GM12874 (cell line): Measurements from ENCODE around the gene TCAP.

Experiments
- TF ChIP-seq, protein P1 (sequence below): IDR thresholded peaks from 2 replicates; pipeline ENCODE4 v1.5.1; 2011; ENCODE audit warnings: low read depth, mild to moderate bottlenecking, control low read depth, low read length, moderate library complexity; ENCODE audit not compliant: insufficient read depth

TCAP gene

GRCh38 chr17:39664581-39665561 is at the start of gene TCAP:
TCAP (plus strand) TSS chr17:39665349; CDS start chr17:39665360, 11 bp downstream.
- TF ChIP-seq, protein P1, sequence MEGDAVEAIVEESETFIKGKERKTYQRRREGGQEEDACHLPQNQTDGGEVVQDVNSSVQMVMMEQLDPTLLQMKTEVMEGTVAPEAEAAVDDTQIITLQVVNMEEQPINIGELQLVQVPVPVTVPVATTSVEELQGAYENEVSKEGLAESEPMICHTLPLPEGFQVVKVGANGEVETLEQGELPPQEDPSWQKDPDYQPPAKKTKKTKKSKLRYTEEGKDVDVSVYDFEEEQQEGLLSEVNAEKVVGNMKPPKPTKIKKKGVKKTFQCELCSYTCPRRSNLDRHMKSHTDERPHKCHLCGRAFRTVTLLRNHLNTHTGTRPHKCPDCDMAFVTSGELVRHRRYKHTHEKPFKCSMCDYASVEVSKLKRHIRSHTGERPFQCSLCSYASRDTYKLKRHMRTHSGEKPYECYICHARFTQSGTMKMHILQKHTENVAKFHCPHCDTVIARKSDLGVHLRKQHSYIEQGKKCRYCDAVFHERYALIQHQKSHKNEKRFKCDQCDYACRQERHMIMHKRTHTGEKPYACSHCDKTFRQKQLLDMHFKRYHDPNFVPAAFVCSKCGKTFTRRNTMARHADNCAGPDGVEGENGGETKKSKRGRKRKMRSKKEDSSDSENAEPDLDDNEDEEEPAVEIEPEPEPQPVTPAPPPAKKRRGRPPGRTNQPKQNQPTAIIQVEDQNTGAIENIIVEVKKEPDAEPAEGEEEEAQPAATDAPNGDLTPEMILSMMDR: no peak

DNA sequence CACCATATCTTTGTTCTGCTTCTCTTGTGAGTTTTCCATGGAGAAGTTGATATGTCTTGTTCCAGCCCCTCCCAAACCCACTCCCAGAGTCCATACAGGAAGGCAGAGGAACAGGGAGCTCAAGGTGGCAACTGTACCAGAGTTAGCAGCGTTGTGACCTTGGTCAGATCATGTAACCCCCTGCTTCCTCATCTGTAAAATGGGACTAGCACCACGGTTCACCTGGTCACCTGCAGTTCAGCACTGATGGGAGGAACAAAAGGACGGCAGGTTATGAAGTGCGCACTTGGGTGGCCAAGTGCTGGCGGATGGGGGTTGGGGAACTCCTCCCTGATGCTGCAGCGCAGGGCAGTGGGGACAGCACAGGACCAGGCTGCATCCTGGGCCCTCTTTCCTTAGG is 49.7 kb upstream of the TCAP start:
- TF ChIP-seq, protein P1: no peak

- TF ChIP-seq, protein P1: no peak
These were observed 48.1 kb upstream of the TCAP start for GRCh38 chr17:39617100-39617445.

- TF ChIP-seq, protein P1: no peak
These were observed 47.5 kb upstream of the TCAP start for GRCh38 chr17:39617446-39618245.

DNA sequence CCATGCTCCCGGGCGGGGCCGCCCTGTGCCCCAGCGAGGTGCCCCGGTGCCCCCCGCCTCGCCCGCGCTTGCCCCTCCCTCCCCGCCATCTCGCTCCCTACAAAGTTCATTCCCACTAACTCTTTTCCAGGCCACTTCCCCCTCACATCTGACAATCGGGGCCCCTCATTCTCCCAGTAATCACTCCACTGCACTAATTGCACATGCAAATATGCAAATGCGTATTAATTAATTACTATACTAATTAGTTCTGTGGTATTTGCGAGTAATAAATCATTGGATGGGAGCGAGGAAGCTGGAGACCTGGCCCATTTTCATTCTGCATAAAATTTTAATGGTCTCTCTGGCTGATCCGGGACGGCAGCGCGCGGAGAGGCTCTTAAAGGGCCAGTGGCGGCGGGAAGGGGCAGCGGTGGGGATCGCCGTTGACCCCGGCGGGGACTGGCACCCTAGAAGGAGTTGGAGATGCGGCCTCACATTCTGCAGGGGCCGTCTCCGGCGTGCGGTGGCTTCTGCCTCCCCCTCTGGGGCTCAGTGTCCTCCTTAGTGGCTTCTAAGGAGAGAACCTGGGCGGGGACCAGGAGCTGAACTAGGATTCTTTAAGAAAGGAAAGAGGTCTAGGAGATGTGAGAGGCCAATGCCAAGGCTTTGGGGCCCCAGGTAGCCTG is 46.8 kb upstream of the TCAP start:
- TF ChIP-seq, protein P1: no peak

DNA sequence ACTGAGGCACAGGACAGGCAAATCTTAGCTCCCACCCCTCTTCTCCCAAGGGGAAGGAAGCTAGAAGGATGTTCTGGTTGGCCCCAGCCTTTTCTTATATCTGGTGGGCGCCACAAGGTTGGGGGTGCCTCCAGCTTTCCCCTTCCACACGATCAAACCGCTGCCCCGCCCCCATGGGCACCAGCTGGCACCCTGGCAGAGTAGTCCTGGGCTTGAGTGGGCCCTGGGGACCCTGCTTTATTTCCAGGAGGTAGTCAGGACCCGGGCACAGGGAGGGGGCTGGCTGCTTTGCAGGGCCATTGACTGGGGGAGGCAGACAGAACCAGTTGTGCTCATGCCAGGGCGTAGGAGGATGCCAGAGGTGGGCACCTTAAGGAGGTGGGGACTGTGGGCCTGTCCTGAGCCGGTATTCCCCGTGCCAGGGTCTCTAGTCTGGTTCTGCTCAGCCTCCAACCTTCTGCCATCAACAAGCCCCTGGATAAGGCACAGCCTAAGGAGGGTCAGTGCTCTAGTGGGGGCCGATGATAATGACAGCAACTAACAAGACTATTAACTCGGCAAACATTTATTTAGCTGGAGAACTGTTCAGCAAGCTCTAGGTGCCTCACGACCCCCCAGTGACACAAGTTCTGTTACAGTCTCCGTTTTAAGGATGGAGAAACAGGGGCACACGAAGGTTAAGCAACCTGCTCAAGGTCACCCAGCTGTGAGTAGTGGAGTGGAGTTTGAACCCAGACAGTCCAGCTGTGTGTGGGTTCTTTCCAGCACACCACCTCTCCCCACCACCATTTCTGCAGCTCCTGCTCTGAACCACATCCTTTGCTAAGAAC is 46.0 kb upstream of the TCAP start:
- TF ChIP-seq, protein P1: no peak
